Activated CD4-positive, alpha-beta T cell treated with anti-CD3 and anti-CD28 coated beads for 36 hours (primary cell): ENCODE data around the gene MTIF2. TPM values are rescaled to one million over a fixed set of nuclear protein-coding genes. Genes with fewer than 3 reads are reported as not detected.
"Not testable (repeated sequence)": the region's sequence is repeated elsewhere in the genome, so short reads cannot be mapped to it uniquely, and the experiment has no call there.

Experiments
- ATAC-seq: fragments of 200-7000 bp; cut with Tn5 transposase; one replicate; pipeline ENCODE4 v1.10.0; 2021; ENCODE audit warnings: mild to moderate bottlenecking, moderate library complexity
- CTCF ChIA-PET: fragments of 350-600 bp; sonication (Branson Sonifier 250); formaldehyde crosslinking; loops from one replicate; lab custom pipeline; 2021; ENCODE audit warnings: antibody characterized with exemption; lab: Charles Lee
- POLR2A ChIA-PET: fragments of 350-600 bp; sonication (Branson Sonifier 250); formaldehyde crosslinking; loops from one replicate; lab custom pipeline; 2021; ENCODE audit warnings: antibody characterized with exemption, inconsistent platforms; lab: Charles Lee
- DNase-seq: peaks from one replicate; pipeline ENCODE4 v3.0.0-alpha.2; 2020
- H3K27ac Mint-ChIP-seq: one replicate; pipeline ENCODE4 v1.8.0; 2021; ENCODE audit warnings: mixed read lengths
- H3K27me3 Mint-ChIP-seq: one replicate; pipeline ENCODE4 v1.8.0; 2021; ENCODE audit warnings: mixed read lengths
- H3K36me3 Mint-ChIP-seq: one replicate; pipeline ENCODE4 v1.8.0; 2021; ENCODE audit warnings: low read depth, mixed read lengths
- H3K4me1 Mint-ChIP-seq: one replicate; pipeline ENCODE4 v1.8.0; 2021; ENCODE audit warnings: mixed read lengths
- H3K4me3 Mint-ChIP-seq: one replicate; pipeline ENCODE4 v1.8.0; 2021; ENCODE audit warnings: mild to moderate bottlenecking, moderate library complexity, mixed read lengths
- H3K9me3 Mint-ChIP-seq: one replicate; pipeline ENCODE4 v1.8.0; 2021; ENCODE audit warnings: low read depth, mixed read lengths
- intact Hi-C, 2 experiments: fragments of 100-400 bp; cut with DNase I in 1 of 2; cut with micrococcal nuclease in 1 of 2; formaldehyde crosslinking; loops; one replicate each; pipeline versions ENCODE4 v1.14.2 to v1.15.1; 2022 to 2024; cut with DNase I, micrococcal nuclease
- total RNA-seq, 2 experiments: library from RNA; stranded (reverse); gene quantifications; one replicate each; pipeline ENCODE4 v1.2.3, GENCODE V29; 2021

MTIF2 gene
- total RNA-seq, 2 experiments from 2014 or later, result 37.3 to 43.2 TPM

DNA sequence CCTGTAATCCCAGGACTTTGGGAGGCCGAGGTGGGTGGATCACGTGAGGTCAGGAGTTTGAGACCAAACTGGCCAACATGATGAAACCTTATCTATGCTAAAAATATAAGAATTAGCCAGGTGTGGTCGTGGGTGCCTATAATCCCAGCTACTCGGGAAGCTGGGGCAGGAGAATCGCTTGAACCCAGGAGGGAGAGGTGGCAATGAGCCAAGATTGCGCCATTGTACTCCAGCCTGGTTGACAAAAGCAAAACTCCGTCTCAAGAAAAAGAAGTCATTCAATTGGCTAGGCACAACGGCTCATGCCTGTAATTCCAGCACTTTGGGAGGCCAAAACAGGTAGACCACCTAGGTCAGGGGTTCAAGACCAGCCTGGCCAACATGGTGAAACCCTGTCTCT lies 27.4 kb downstream of the MTIF2 start:
- H3K27me3 Mint-ChIP-seq, H3K4me1 Mint-ChIP-seq, H3K9me3 Mint-ChIP-seq, DNase-seq, intact Hi-C loops, POLR2A ChIA-PET, H3K27ac Mint-ChIP-seq, CTCF ChIA-PET, H3K4me3 Mint-ChIP-seq, ATAC-seq: not testable (repeated sequence)
- H3K36me3 Mint-ChIP-seq, result peaks cover 30% of the 10 kb centered on the region

DNA sequence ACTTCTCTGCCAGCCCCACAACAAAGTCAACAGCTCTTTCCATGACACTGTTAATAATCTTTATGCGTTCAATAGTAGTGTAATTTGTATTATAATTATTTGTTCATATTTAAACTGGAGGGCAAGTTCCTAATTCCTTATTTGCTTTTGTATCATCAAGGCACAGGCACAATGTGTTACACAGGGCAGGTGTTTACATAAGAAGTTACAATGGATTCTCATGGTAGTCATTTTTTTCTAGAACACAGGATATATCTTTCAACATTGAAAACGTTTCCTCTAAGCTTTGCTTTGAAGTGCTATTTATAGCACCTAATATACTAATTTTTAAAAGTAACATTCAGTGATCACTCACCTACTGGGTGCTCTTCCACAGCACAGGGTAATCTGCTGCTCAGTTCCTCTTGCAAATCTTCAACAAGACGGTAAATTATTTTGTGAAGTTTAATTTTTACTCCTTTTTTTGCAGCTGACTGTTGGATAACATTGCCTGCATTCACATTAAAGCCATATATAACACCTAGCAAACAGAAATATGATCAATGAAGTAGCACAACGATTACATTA lies 29.3 kb downstream of the MTIF2 start:
- ATAC-seq (no peak), DNase-seq (no peak)
- Mint-ChIP-seq H3K36me3 (peaks cover 45% of the 10 kb centered on the region), H3K27me3 (no peaks in the 10 kb centered on the region), H3K4me1 (peaks cover 14% of the 10 kb centered on the region), H3K27ac (no peak overlapping the region), H3K4me3 (no peak overlapping the region), H3K9me3 (no peaks in the 10 kb centered on the region)
- ChIA-PET CTCF (no interaction called here), POLR2A (no interaction called here)
- intact Hi-C loops, result loop anchor here in 1 of 2 experiments (10.0 kb wide), 1 partner anchor 515 kb away; the partner anchor contains the start of gene EML6

DNA sequence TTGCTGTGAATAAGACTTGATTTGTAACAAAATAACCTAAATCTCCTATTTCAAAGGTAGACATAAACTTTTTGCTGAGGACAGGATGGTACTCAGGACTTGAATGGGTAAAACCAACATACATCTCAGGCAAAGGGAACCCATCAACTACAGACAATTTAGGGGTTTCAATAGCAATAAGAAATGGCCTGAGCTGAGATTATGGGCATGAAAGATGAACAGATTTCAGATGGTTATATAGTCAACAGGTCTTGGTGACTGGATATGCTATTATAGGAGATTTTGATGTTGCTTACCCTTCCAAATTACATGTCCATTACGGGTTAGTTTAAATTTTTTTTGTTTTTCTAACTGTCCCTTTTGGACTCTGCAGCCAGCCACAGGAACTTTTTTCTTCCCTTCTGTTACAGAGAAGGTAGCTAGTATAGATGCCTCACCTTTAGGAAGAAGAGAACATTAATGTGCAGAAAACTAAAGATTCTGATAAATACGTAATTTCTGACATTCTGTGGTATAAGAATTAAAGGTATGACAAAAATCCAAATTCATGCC lies 32.0 kb downstream of the MTIF2 start:
- Mint-ChIP-seq H3K27me3 (no peaks in the 10 kb centered on the region), H3K27ac (no peak overlapping the region), H3K4me1 (peaks cover 28% of the 10 kb centered on the region), H3K36me3 (peaks cover 61% of the 10 kb centered on the region), H3K4me3 (no peak overlapping the region), H3K9me3 (no peaks in the 10 kb centered on the region)
- POLR2A ChIA-PET, result no interaction called here
- no peak for DNase-seq
- ATAC-seq, result no peak
- intact Hi-C loops, result loop anchor here in 1 of 2 experiments (10.0 kb wide), 1 partner anchor 512 kb away; the partner anchor contains the start of gene EML6
- CTCF ChIA-PET, result no interaction called here

DNA sequence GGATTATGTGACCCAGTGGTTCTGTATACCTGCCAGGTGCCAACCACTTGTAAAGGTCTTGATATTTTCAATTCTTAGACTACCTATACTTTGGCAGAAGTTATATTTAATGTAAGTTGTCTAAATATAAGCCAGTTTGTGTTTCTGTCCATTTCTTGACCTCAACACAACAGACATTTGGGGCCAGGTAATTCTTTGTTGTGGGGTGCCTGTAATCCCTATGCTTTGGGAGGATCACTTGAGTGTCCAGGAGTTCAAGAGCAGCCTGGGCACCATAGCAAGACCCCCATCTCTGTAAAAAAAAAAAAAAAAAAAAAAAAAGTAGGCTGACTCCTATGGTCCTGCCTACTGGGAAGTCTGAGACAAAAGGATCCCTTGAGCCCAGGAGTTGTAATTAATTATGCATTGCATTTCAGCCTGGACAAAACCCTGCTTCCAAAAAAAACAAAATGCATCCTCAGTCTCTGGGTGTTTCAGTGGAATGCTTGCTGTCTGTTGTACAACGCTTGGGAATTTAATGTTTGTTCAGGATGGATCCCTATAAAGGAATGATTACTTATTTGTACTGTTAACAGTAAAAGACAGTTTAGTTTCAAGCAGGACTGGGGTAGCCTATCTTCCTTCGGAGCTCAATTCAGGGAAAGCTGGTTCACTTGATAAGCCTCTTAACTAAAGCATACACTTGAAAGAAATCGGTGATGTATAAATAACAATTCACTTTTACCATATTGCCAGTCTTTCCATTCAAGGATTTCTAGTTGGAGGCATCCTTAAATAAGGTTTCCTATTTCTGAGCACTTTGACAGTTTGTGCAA lies 33.1 kb downstream of the MTIF2 start:
- ChIA-PET CTCF (no interaction called here), POLR2A (no interaction called here)
- no peak for DNase-seq
- ATAC-seq, result no peak
- Mint-ChIP-seq H3K27ac (peak overlapping the region; percentile 55), H3K4me3 (peak overlapping the region; percentile 98), H3K27me3 (no peaks in the 10 kb centered on the region), H3K36me3 (peaks cover 58% of the 10 kb centered on the region), H3K9me3 (no peaks in the 10 kb centered on the region), H3K4me1 (peaks cover 33% of the 10 kb centered on the region)
- intact Hi-C loops, result loop anchor here in 1 of 2 experiments (10.0 kb wide), 1 partner anchor 511 kb away; the partner anchor contains the start of gene EML6

DNA sequence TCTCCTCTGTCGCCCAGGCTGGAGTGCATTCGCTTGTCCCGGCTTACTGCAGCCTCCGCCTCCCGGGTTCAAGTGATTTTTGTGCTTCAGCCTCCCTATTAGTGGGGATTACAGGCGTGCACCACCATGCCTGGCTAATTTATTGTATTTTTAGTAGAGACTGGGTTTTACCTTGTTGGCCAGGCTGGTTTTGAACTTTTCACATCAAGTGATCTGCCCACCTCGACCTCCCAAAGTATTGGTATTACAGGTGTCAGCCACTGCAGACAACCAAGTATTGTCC lies 35.4 kb downstream of the MTIF2 start:
- ChIA-PET CTCF (no interaction called here), POLR2A (no interaction called here)
- peak overlapping the region; percentile 98 for H3K4me3 Mint-ChIP-seq
- H3K27me3 Mint-ChIP-seq, result no peaks in the 10 kb centered on the region
- intact Hi-C loops, result loop anchor here (2.0 to 10.0 kb wide), 9 partner anchors 35 to 1261 kb away; partner anchors contain the start of genes CCDC88A (in 1 of the 2), CFAP36 (in 1 of the 2), EML6 (in 1 of the 2) and MTIF2 (in 1 of the 2)
- H3K27ac Mint-ChIP-seq, result peak overlapping the region; percentile 98
- no peaks in the 10 kb centered on the region for H3K9me3 Mint-ChIP-seq
- peaks cover 61% of the 10 kb centered on the region for H3K36me3 Mint-ChIP-seq
- DNase-seq (no peak), ATAC-seq (no peak)
- H3K4me1 Mint-ChIP-seq, result peaks cover 50% of the 10 kb centered on the region

DNA sequence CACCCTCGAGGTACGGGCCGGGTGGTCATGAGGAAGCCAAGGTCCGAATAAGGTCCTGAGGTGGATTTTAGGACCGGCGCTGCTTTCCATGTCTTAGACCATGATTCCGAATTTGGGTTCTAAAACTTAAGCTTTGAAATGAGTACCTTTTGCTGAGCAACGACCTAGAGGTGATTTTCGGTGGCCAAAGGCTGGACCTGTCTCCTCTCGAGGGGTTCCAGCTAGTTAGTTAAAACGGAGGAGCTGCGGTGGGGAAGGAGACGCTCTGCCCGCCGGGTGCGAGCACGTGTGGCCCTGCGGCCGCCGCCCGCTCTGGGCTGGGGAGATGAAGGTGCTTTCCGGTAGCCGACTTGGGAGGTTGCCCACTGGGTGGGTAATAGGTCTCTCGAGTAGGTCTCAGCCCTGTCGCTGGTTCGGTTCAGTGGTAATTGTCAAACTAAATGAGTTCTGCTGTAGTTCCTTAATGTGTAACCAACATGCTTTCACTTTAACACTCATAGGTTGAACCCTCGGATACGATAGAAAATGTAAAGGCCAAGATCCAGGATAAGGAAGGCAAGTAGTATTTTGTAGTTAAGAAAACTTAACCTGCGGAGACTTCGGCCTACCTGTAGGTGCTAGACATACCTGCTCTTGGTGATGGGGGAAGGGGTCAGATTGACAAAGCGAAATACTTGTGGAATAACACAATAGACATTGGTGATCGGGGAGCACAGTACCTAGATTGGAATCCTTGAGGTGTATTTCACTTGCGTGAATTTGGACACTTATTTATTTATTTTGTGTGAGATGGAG lies 36.0 kb downstream of the MTIF2 start:
- H3K4me3 Mint-ChIP-seq, result peak overlapping the region; percentile 98
- DNase-seq, result peak; percentile 67
- peaks cover 55% of the 10 kb centered on the region for H3K4me1 Mint-ChIP-seq
- intact Hi-C loops, result loop anchor here (1.0 to 10.0 kb wide), 19 partner anchors 10 to 1466 kb away; partner anchors contain the start of genes CFAP36 (in 2 of the 2), EML6 (in 2 of the 2), MTIF2 (in 2 of the 2) and PPP4R3B (in 2 of the 2)
- no peaks in the 10 kb centered on the region for H3K27me3 Mint-ChIP-seq
- peaks cover 63% of the 10 kb centered on the region for H3K36me3 Mint-ChIP-seq
- peak overlapping the region; percentile 98 for H3K27ac Mint-ChIP-seq
- H3K9me3 Mint-ChIP-seq, result no peaks in the 10 kb centered on the region
- CTCF ChIA-PET, result interaction anchor here (1.0 kb wide), 1 partner anchor 334 kb away, joined by 3 read pairs; no protein-coding TSS in a partner anchor
- peak; percentile 20 for ATAC-seq
- POLR2A ChIA-PET, result interaction anchor here (1.0 to 1.5 kb wide), 3 partner anchors 9 to 208 kb away, joined by 3 to 11 read pairs (median 3); partner anchors contain the start of gene RTN4

DNA sequence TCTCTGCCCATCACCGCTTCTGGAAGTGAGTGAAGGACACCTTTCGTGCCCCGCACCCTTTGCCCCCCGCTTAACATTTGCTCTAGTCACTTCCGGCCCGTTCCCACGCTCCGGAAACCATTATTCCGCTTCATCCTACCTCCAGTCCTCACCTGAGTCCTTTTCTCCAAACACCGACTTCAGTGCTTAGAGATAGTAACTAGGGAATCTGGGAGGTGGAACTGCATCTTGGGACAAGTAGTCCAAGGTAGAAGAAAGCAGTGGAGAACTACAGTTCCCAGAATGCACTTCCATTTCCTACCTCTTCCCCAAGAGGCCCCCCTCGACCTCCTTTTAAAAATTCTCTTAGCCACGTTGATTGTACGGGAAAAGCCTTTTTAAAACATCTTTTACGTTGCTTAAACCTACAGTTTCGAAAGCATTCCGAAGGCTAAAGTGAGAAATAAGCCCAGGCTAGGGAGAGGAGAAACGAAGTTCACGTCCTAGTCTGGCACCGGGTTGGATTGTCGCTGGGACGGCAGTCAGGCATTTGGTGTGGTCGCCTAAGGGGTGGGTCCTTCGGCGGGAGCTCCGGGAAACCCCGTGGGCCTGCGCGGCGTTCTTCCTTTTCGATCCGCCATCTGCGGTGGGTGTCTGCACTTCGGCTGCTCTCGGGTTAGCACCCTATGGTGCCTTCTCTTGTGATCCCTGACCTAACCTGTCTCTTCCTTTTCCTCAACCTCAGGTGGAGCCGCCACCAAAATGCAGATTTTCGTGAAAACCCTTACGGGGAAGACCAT lies 36.8 kb downstream of the MTIF2 start, which contains the start of the genes CLHC1 and RPS27A:
CLHC1 (minus strand) TSS at position 210 of the 779 bp plus-strand sequence. CDS start 9,882 bp downstream, outside the sequence.
RPS27A (plus strand) TSS at position 605 of the 779 bp plus-strand sequence; CDS start at position 742, 137 bp downstream.
- Mint-ChIP-seq H3K9me3 (no peaks in the 10 kb centered on the region), H3K27me3 (no peaks in the 10 kb centered on the region), H3K36me3 (peaks cover 67% of the 10 kb centered on the region), H3K27ac (peak within 1 kb of the TSS; percentile 98), H3K4me3 (peak within 1 kb of the TSS; percentile 98), H3K4me1 (peaks cover 60% of the 10 kb centered on the region)
- CTCF ChIA-PET, result interaction anchor here (0.7 to 1.0 kb wide), 2 partner anchors 333 to 398 kb away, joined by 3 to 4 read pairs; no protein-coding TSS in a partner anchor
- DNase-seq (peak; percentile 95), ATAC-seq (peak; percentile 90)
- intact Hi-C loops, result loop anchor here (1.0 to 10.0 kb wide), 19 partner anchors 9 to 1465 kb away; partner anchors contain the start of genes CFAP36 (in 2 of the 2), EML6 (in 2 of the 2), MTIF2 (in 2 of the 2) and PPP4R3B (in 2 of the 2)
- POLR2A ChIA-PET, result interaction anchor here (0.6 to 1.5 kb wide), 4 partner anchors 9 to 287 kb away, joined by 3 to 11 read pairs (median 3); partner anchors contain the start of genes CFAP36 and RTN4

DNA sequence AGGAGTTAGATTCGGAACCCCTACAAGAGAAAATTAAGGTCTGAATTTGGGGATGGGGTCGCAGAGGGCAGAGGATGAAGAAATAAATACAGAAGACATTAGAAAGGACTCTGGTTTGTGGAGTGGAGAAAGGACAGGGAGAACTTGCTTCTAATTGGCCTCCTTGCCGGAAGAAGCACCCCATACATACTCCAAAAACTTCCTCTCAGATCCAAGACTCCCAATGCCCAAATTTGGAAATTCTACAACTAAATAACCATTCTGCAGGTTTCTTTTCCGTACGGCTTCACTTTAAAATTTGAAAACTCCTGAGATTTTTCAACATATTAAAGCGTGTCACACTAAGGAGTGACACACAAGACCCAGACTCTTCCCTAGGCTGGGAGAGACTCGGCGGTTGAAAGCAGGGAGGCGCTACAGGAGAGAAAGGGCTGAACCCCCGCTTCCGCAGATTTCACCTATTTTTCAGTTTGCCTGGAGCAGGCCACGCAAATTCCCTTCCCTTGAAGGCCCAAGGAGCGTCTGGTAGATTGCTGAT lies 37.4 kb downstream of the MTIF2 start:
- ATAC-seq, result peak; percentile 7
- ChIA-PET POLR2A (no interaction called here), CTCF (no interaction called here)
- H3K36me3 Mint-ChIP-seq, result peaks cover 63% of the 10 kb centered on the region
- peak overlapping the region; percentile 98 for H3K4me3 Mint-ChIP-seq
- no peak for DNase-seq
- peaks cover 60% of the 10 kb centered on the region for H3K4me1 Mint-ChIP-seq
- H3K27me3 Mint-ChIP-seq, result no peaks in the 10 kb centered on the region
- no peaks in the 10 kb centered on the region for H3K9me3 Mint-ChIP-seq
- peak overlapping the region; percentile 98 for H3K27ac Mint-ChIP-seq
- intact Hi-C loops, result loop anchor here (1.0 to 10.0 kb wide), 19 partner anchors 8 to 1464 kb away; partner anchors contain the start of genes CFAP36 (in 2 of the 2), EML6 (in 2 of the 2), MTIF2 (in 2 of the 2) and PPP4R3B (in 2 of the 2)

DNA sequence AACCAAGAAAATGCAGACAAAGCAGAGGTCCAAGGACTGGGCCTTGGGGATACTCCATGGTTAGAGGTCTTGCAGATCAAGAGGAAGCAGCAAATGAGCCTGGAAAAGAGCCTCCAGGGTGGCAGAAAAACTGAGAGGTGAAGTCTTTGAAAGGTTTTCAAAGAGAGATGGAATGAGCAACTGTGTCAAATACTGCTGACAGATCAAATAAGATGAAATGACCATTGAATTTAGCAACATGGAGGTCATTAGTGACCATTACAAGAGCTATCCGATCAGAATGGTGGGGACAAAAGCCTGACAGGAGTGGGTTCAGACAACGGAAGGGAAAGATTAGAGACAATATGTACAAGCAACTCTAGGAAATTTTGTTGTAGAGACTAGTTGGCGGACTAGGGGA lies 38.5 kb downstream of the MTIF2 start:
- Mint-ChIP-seq H3K9me3 (no peaks in the 10 kb centered on the region), H3K4me1 (peaks cover 55% of the 10 kb centered on the region), H3K36me3 (peaks cover 54% of the 10 kb centered on the region), H3K27ac (no peak overlapping the region), H3K27me3 (no peaks in the 10 kb centered on the region), H3K4me3 (peak overlapping the region; percentile 98)
- CTCF ChIA-PET, result interaction anchor here (0.6 to 1.4 kb wide), 2 partner anchors 39 to 47 kb away, joined by 3 to 4 read pairs; no protein-coding TSS in a partner anchor
- DNase-seq (no peak), ATAC-seq (no peak)
- intact Hi-C loops, result loop anchor here (5.0 to 10.0 kb wide), 5 partner anchors 187 to 1258 kb away; partner anchors contain the start of genes CCDC88A (in 1 of the 2), EML6 (in 1 of the 2) and PSME4 (in 1 of the 2)
- POLR2A ChIA-PET, result no interaction called here
